Activated B cell treated with CpG ODN at 0.5 μM for 24 hours (primary cell): ENCODE results near the gene MIDN. TPM values are rescaled to one million over a fixed set of nuclear protein-coding genes. Genes with fewer than 3 reads are reported as not detected.

Source experiments
- ATAC-seq: fragments of 200-7000 bp; cut with Tn5 transposase; one replicate; pipeline ENCODE4 v1.10.0; 2021; ENCODE audit warnings: low read depth, mild to moderate bottlenecking, moderate library complexity
- CTCF ChIA-PET: fragments of 350-600 bp; sonication (Branson Sonifier 250); formaldehyde crosslinking; loops from one replicate; lab custom pipeline; 2021; ENCODE audit warnings: antibody characterized with exemption; lab: Charles Lee
- POLR2A ChIA-PET: fragments of 350-600 bp; sonication (Branson Sonifier 250); formaldehyde crosslinking; loops from one replicate; lab custom pipeline; 2021; ENCODE audit warnings: antibody characterized with exemption; lab: Charles Lee
- DNase-seq: peaks from one replicate; pipeline ENCODE4 v3.0.0; 2022
- H3K27ac Mint-ChIP-seq: one replicate; pipeline ENCODE4 v1.8.0; 2020; ENCODE audit warnings: mixed read lengths
- H3K27me3 Mint-ChIP-seq: one replicate; pipeline ENCODE4 v1.8.0; 2021; ENCODE audit warnings: mixed read lengths
- H3K36me3 Mint-ChIP-seq: one replicate; pipeline ENCODE4 v1.8.0; 2021; ENCODE audit warnings: low read depth, mixed read lengths
- H3K4me1 Mint-ChIP-seq: one replicate; pipeline ENCODE4 v1.8.0; 2021; ENCODE audit warnings: mixed read lengths
- H3K4me3 Mint-ChIP-seq: one replicate; pipeline ENCODE4 v1.8.0; 2020; ENCODE audit warnings: mild to moderate bottlenecking, mixed read lengths
- H3K9me3 Mint-ChIP-seq: one replicate; pipeline ENCODE4 v1.8.0; 2020; ENCODE audit warnings: mixed read lengths
- CTCF ChIP-seq: fragments of 200-600 bp; IDR thresholded peaks from one replicate; pipeline ENCODE4 v1.8.0; 2022; ENCODE audit warnings: antibody characterized with exemption, mild to moderate bottlenecking
- intact Hi-C: fragments of 100-400 bp; cut with micrococcal nuclease; formaldehyde crosslinking; loops from one replicate; pipeline ENCODE4 v1.15.1; 2024
- total RNA-seq: library from RNA; stranded (reverse); gene quantifications from 2 replicates; pipeline ENCODE4 v1.2.3, GENCODE V29; 2022

MIDN gene
- total RNA-seq, 1 donor from 2014 or later = 68.4 TPM

- Mint-ChIP-seq H3K4me3 (peak overlapping the region; percentile 19), H3K36me3 (peaks cover 2% of the 10 kb centered on the region), H3K27me3 (peaks cover 32% of the 10 kb centered on the region), H3K27ac (no peak overlapping the region), H3K4me1 (peaks cover 10% of the 10 kb centered on the region), H3K9me3 (no peaks in the 10 kb centered on the region)
- CTCF ChIA-PET = no interaction called here
- DNase-seq (no peak), ATAC-seq (no peak)
- no peak for TF ChIP-seq CTCF
- intact Hi-C loops = no loop called here
- POLR2A ChIA-PET = interaction anchor here (1.4 kb wide), 1 partner anchor 10 kb away, joined by 3 read pairs; the partner anchor contains the start of gene FAM174C
These were observed 36.8 kb downstream of the MIDN start for GRCh38 chr19:1284979-1285736.

GRCh38 chr19:1285737-1286360 lies 37.5 kb downstream of the MIDN start, which contains the start of gene EFNA2:
Gene EFNA2 (plus strand): TSS chr19:1285873. CDS start chr19:1286169, 296 bp downstream.
- Mint-ChIP-seq H3K36me3 (no peaks in the 10 kb centered on the region), H3K27ac (no peak within 1 kb of the TSS), H3K4me3 (peak within 1 kb of the TSS; percentile 70), H3K4me1 (peaks cover 10% of the 10 kb centered on the region), H3K27me3 (peaks cover 32% of the 10 kb centered on the region), H3K9me3 (no peaks in the 10 kb centered on the region)
- POLR2A ChIA-PET = no interaction called here
- TF ChIP-seq CTCF = no peak
- CTCF ChIA-PET = no interaction called here
- intact Hi-C loops = no loop called here
- ATAC-seq = no peak
- no peak for DNase-seq

- ATAC-seq (no peak), DNase-seq (no peak)
- peak overlapping the region; percentile 70 for H3K4me3 Mint-ChIP-seq
- POLR2A ChIA-PET = interaction anchor here (0.6 kb wide), 1 partner anchor 316 kb away, joined by 3 read pairs; no protein-coding TSS in a partner anchor
- H3K27me3 Mint-ChIP-seq = peaks cover 30% of the 10 kb centered on the region
- no peak for TF ChIP-seq CTCF
- CTCF ChIA-PET = no interaction called here
- H3K36me3 Mint-ChIP-seq = no peaks in the 10 kb centered on the region
- peaks cover 10% of the 10 kb centered on the region for H3K4me1 Mint-ChIP-seq
- H3K9me3 Mint-ChIP-seq = no peaks in the 10 kb centered on the region
- no peak overlapping the region for H3K27ac Mint-ChIP-seq
- intact Hi-C loops = no loop called here
These were observed 38.3 kb downstream of the MIDN start for GRCh38 chr19:1286487-1287353.

GRCh38 chr19:1287354-1288225 lies 39.2 kb downstream of the MIDN start:
- H3K4me1 Mint-ChIP-seq = peaks cover 18% of the 10 kb centered on the region
- no peak for TF ChIP-seq CTCF
- ATAC-seq (no peak), DNase-seq (no peak)
- intact Hi-C loops = no loop called here
- no peaks in the 10 kb centered on the region for H3K36me3 Mint-ChIP-seq
- ChIA-PET CTCF (no interaction called here), POLR2A (interaction anchor here (0.6 kb wide), 1 partner anchor 315 kb away, joined by 3 read pairs; no protein-coding TSS in a partner anchor)
- H3K4me3 Mint-ChIP-seq = no peak overlapping the region
- no peaks in the 10 kb centered on the region for H3K9me3 Mint-ChIP-seq
- peaks cover 33% of the 10 kb centered on the region for H3K27me3 Mint-ChIP-seq
- no peak overlapping the region for H3K27ac Mint-ChIP-seq
